Epithelial cell of esophagus (primary cell): ENCODE data around the gene OLIG3.

Experiments
- DNase-seq: peaks from one replicate; pipeline ENCODE4 v3.0.0; 2010; ENCODE audit warnings: low read depth
- H3K4me3 ChIP-seq: 2 replicates; pipeline ENCODE4 v1.5.1; 2011; ENCODE audit warnings: mild to moderate bottlenecking, low read length, control low read depth
- TF ChIP-seq, protein P1 (sequence below): IDR thresholded peaks from 2 replicates; pipeline ENCODE4 v1.5.1; 2011; ENCODE audit warnings: low read depth, mild to moderate bottlenecking, low read length, control low read depth, inconsistent platforms; ENCODE audit not compliant: insufficient read depth; ENCODE audit errors: missing control alignments

OLIG3 gene

DNA sequence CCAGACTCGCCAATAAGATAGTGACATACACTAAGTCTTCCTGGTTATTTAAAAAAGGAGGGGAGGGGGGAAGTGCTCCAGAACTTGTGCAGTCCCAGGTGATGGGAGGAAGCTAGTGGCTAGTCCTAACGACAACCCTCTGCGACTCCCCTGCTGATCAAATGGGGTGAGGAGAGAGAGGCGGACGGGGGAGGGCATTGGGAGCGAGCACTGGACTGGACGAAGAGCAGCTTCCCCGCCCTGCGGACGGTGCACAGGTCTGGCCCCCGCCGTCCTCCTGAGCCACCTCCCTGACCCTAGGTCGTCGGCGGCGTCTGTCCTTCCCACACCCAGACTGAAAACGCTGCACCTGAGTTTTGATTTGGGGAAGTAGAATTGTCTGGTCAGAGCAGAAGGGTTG, 2.2 kb upstream of the OLIG3 start:
- DNase-seq, result no peak
- TF ChIP-seq, protein P1, sequence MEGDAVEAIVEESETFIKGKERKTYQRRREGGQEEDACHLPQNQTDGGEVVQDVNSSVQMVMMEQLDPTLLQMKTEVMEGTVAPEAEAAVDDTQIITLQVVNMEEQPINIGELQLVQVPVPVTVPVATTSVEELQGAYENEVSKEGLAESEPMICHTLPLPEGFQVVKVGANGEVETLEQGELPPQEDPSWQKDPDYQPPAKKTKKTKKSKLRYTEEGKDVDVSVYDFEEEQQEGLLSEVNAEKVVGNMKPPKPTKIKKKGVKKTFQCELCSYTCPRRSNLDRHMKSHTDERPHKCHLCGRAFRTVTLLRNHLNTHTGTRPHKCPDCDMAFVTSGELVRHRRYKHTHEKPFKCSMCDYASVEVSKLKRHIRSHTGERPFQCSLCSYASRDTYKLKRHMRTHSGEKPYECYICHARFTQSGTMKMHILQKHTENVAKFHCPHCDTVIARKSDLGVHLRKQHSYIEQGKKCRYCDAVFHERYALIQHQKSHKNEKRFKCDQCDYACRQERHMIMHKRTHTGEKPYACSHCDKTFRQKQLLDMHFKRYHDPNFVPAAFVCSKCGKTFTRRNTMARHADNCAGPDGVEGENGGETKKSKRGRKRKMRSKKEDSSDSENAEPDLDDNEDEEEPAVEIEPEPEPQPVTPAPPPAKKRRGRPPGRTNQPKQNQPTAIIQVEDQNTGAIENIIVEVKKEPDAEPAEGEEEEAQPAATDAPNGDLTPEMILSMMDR, result no peak
- H3K4me3 ChIP-seq, result no peak overlapping the region

DNA sequence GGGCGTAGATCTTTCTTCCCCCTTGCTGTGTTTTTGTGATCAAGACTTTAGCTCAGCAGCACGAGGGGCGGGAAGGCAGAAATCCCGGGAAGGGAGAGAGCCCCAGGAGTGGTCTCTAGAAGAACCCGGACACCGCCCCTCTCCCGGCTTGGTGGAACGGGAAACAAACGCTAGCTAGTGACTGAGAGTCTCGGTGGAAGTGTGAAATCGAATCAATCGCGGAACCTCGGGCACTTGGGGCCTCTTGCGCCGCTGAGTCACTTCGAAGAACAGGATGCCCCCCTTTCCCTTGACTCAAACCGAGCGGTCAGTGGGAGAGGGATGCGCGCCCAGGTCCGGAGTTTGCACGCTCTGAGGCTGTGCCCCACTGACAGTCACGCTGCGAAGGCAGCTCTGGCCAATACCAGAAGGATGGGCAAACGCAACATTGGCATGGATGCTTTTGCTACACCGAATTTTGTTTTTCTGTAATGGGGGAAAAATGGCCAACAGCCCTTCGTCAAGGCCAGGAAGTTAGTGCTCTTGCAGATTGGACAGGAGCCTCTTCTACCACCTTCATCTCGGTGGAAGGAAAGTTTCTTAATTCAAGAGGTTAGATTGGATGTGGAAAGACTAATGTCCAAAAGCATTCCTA, 1.6 kb upstream of the OLIG3 start:
- DNase-seq, result no peak
- no peak overlapping the region for H3K4me3 ChIP-seq
- TF ChIP-seq, protein P1, result no peak

DNA sequence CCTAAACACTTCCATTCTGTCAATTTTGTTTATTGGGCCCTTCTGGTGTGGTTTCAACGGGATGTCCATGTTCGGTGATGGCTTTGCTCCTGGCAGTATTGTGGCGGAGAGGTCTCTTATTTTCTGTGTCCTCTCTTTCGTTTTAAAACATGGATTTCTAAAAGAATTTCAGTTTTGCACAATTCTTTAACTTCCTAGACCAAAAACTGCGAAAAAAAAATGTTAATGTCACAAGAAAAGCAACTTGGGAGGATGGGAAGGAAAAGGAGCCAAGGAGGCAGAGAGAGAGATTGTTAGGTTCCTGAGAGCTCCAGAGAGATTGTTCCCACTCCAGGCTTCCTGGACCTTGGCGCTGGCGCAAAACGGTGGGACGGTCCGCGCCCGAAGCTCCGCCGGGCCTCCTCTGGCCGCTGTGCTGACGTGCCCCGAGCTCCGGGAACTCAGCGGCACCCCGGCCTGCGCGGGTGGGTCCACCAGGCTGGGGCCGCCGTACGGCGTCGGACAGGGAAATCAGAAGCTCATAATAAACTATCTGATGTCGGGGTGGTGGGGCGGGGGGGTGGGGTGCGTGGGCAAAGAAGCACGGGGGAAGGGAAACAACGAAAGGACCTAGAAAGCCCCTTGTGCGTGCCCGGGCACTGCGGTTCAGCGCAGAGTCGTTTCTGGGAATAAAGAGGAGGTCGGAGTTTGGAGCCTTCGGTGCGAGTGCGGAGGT, 951 bp upstream of the OLIG3 start:
- H3K4me3 ChIP-seq, result no peak overlapping the region
- TF ChIP-seq, protein P1, result no peak
- no peak for DNase-seq

DNA sequence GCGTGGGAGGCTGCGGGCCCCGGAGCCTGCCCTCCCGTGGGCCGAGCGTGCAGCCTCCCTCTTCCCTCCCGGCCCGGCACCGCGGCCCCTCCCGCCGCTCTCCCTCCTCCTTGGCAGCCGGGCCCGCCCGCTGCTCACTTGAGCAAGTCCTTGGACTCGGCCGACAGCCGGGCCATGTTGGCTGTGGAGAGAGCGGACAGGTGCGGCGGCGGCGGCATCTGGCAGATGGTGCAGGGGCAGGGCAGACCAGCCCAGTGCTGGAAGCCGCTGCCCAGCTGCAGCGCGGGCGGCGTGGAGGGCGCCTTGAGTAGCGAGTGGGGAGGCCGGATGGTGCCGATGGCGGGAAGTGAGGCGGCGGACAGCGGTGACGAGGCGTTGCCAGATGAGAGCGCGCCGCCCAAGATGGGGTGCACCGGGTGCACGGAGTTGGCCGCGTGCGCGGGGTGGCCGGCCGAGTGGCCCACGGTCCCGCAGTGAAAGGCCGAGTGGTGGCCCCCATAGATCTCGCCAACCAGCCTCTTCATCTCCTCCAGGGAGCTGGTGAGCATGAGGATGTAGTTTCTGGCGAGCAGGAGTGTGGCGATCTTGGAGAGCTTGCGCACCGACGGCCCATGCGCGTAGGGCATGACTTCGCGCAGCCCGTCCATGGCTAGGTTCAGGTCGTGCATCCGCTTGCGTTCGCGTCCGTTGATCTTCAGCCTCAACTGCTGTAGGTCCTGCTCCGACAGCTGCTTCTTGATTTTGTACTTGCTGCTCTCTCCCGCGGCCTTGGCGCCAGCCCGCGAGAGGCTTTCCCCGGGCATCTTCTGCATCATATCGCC, 766 bp downstream of the OLIG3 start:
- TF ChIP-seq, protein P1, result no peak
- no peak for DNase-seq
- no peak overlapping the region for H3K4me3 ChIP-seq

DNA sequence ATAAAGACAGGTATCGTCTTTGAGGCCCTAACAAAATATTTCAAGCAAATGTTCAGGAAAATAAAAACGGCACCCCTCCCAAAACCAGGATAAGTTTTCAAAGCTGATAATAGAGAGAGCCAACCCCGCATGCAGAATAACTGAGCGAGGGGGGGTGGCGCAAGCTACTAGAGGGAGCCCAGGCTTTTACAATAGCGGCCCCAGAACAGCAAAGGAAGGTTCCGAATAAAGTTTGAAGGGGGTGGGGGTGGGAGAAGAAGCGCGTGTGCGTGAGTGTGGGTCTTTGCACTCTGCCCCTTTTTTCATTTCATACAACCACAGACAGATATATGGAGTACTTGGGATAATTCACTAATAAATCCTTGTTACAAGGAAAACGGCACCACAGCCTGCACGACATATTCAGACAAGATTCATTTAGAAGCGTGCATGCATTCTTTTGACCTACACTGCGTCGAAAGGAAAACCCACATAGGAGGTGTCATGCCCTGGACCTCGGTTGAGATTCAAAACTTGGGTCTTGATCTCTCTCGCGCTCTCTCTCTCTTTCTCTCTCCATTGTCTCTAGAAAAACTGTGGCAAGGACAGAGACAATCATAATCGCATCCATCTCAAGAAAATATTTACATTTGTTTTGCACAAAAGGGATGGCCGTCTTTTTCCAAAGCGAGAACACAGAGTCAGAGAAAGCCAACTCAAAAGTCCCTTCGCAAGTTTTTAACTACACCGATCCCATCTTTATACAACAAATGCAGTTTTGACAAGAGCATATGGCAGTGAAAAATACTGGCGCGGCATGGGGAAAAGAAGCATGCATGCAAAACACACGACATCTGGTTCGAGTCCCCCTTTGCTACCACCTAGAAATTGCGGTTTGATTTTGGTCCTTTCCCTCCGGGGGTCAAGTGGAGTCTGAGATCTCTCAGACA, 1.6 kb downstream of the OLIG3 start:
- TF ChIP-seq, protein P1, result no peak
- DNase-seq, result no peak
- no peak overlapping the region for H3K4me3 ChIP-seq

DNA sequence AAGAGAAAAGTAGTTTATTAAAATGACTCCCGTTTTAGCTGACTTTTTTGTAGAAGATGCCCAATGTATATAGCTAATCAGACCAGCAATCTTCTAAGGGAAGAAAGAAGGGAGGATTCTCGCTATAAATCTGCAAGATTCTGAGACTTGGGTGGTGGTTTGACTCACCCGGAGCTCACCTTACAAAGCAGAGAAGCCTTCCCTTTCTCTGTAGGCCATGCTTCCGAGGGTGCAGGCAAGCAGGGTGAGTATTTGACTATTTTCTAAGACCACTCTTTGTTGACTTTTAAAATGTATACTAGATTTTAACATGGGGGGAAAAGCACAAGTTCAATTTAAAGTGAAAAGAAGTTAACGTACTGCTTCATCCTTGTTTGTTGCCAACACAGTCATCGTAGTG, 2.7 kb downstream of the OLIG3 start:
- DNase-seq, result no peak
- TF ChIP-seq, protein P1, result no peak
- H3K4me3 ChIP-seq, result no peak overlapping the region
